Measurements from ENCODE around the gene KDM4E.

DNA sequence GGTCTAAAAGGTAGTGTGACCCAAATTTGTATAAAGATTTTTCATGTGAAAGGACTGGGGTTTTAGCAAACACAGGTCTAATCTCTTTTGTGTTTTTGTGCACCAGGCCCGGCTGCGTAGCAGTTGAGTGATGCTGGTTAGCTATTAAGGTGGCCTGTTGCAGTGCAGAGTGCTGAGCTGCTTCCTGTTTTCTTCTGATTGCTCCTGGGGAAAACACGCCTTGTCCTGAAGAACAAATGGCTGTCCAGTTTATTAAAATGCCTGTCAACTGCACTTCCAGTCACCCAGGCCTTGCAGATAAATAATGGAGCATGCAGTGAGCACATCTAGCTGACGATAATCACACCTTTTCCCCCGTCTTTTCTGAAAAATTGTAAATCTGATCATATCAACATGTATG lies 43.5 kb downstream of the KDM4E start:
- TF ChIP-seq CTCF (IDR thresholded peaks at IDR 0.05; ENCODE audit: borderline replicate concordance, extremely low read depth, low read length, poor library complexity, severe bottlenecking) (no peak), EZH2 (IDR thresholded peaks at IDR 0.05; ENCODE audit: borderline replicate concordance, low read depth, low read length, severe bottlenecking) (no peak)

Measured in DND-41 (cell line).